Progenitor cell of endocrine pancreas (in vitro differentiated cells): ENCODE data around the gene DPP6. TPM values are rescaled to one million over a fixed set of nuclear protein-coding genes. Genes with fewer than 3 reads are reported as not detected.
"Not testable (repeated sequence)": the region's sequence is repeated elsewhere in the genome, so short reads cannot be mapped to it uniquely, and the experiment has no call there.

Experiments
- DNase-seq: peaks from one replicate; pipeline ENCODE4 v3.0.0; 2021; ENCODE audit warnings: low spot score; ENCODE audit not compliant: unreplicated experiment
- H3K27ac Mint-ChIP-seq: 2 replicates; pipeline ENCODE4 v1.8.0; 2021; ENCODE audit warnings: mild to moderate bottlenecking, moderate library complexity, mixed read lengths
- H3K27me3 Mint-ChIP-seq: 2 replicates; pipeline ENCODE4 v1.8.0; 2021; ENCODE audit warnings: mixed read lengths
- H3K36me3 Mint-ChIP-seq: 2 replicates; pipeline ENCODE4 v1.8.0; 2022; ENCODE audit warnings: mixed read lengths; ENCODE audit not compliant: insufficient read depth
- H3K4me1 Mint-ChIP-seq: 2 replicates; pipeline ENCODE4 v1.8.0; 2021; ENCODE audit warnings: low read depth, mixed read lengths
- H3K4me3 Mint-ChIP-seq: 2 replicates; pipeline ENCODE4 v1.8.0; 2021; ENCODE audit warnings: low read depth, mild to moderate bottlenecking, moderate library complexity, mixed read lengths
- H3K9me3 Mint-ChIP-seq: 2 replicates; pipeline ENCODE4 v1.8.0; 2021; ENCODE audit warnings: low read depth, mixed read lengths
- long read RNA-seq: library from polyadenylated mRNA; unstranded; transcript quantifications from one replicate; pipeline ENCODE4 v2.0.0, GENCODE V29; 2020
- total RNA-seq: library from RNA; stranded (reverse); gene quantifications from 2 replicates; pipeline ENCODE4 v1.2.1, GENCODE V29; 2021

DPP6 gene
- 13.1 and 13.4 TPM in 2 replicates for total RNA-seq
- long read RNA-seq, partial matches to known transcripts: 11 of 19 reads
- long read RNA-seq, other reads (novel, unspliced or antisense): 4 of 19 reads

GRCh38 chr7:154051643-154052529, at the start of gene DPP6:
TSS of gene DPP6 (plus strand) at chr7:154052398.
- Mint-ChIP-seq H3K4me3 (peak within 1 kb of the TSS; percentile 60), H3K27me3 (peaks cover 34% of the 10 kb centered on the region)
- not testable (repeated sequence) for H3K27ac Mint-ChIP-seq, DNase-seq, H3K36me3 Mint-ChIP-seq, H3K9me3 Mint-ChIP-seq, H3K4me1 Mint-ChIP-seq

GRCh38 chr7:154009423-154009911, 42.7 kb upstream of the DPP6 start:
- not testable (repeated sequence) for H3K4me3 Mint-ChIP-seq, H3K4me1 Mint-ChIP-seq, DNase-seq

GRCh38 chr7:154010726-154011568, 41.3 kb upstream of the DPP6 start:
- H3K36me3 Mint-ChIP-seq, H3K4me3 Mint-ChIP-seq, H3K27me3 Mint-ChIP-seq, H3K4me1 Mint-ChIP-seq, DNase-seq, H3K27ac Mint-ChIP-seq: not testable (repeated sequence)
- H3K9me3 Mint-ChIP-seq: peaks cover 25% of the 10 kb centered on the region

More at GRCh38 chr7:154009423-154009911, 42.7 kb upstream of the DPP6 start:
- peaks cover 14% of the 10 kb centered on the region for H3K9me3 Mint-ChIP-seq
- H3K36me3 Mint-ChIP-seq, H3K27me3 Mint-ChIP-seq, H3K27ac Mint-ChIP-seq: not testable (repeated sequence)

- peaks cover 31% of the 10 kb centered on the region for H3K9me3 Mint-ChIP-seq
- not testable (repeated sequence) for H3K4me3 Mint-ChIP-seq, DNase-seq, H3K36me3 Mint-ChIP-seq, H3K27me3 Mint-ChIP-seq, H3K4me1 Mint-ChIP-seq, H3K27ac Mint-ChIP-seq
These were observed 39.4 kb upstream of the DPP6 start for GRCh38 chr7:154012800-154013199.

GRCh38 chr7:154015636-154016035, 36.6 kb upstream of the DPP6 start:
- Mint-ChIP-seq H3K27ac (peak overlapping the region; percentile 31), H3K9me3 (peaks cover 34% of the 10 kb centered on the region)
- H3K4me1 Mint-ChIP-seq, H3K36me3 Mint-ChIP-seq, H3K4me3 Mint-ChIP-seq, DNase-seq, H3K27me3 Mint-ChIP-seq: not testable (repeated sequence)

- H3K4me1 Mint-ChIP-seq, H3K27me3 Mint-ChIP-seq, H3K36me3 Mint-ChIP-seq, H3K27ac Mint-ChIP-seq, H3K4me3 Mint-ChIP-seq, DNase-seq: not testable (repeated sequence)
- H3K9me3 Mint-ChIP-seq: peaks cover 38% of the 10 kb centered on the region
These were observed 33.8 kb upstream of the DPP6 start for GRCh38 chr7:154018354-154018753.

GRCh38 chr7:154027805-154028204, 24.4 kb upstream of the DPP6 start:
- H3K9me3 Mint-ChIP-seq: peaks cover 13% of the 10 kb centered on the region
- H3K36me3 Mint-ChIP-seq, H3K4me1 Mint-ChIP-seq, H3K27ac Mint-ChIP-seq, H3K27me3 Mint-ChIP-seq, DNase-seq, H3K4me3 Mint-ChIP-seq: not testable (repeated sequence)

- H3K27me3 Mint-ChIP-seq, H3K27ac Mint-ChIP-seq, DNase-seq, H3K4me1 Mint-ChIP-seq, H3K4me3 Mint-ChIP-seq, H3K36me3 Mint-ChIP-seq: not testable (repeated sequence)
- H3K9me3 Mint-ChIP-seq: peaks cover 23% of the 10 kb centered on the region
These were observed 21.6 kb upstream of the DPP6 start for GRCh38 chr7:154030476-154031080.

- not testable (repeated sequence) for H3K4me3 Mint-ChIP-seq, DNase-seq, H3K4me1 Mint-ChIP-seq, H3K36me3 Mint-ChIP-seq, H3K27ac Mint-ChIP-seq, H3K9me3 Mint-ChIP-seq
- peaks cover 13% of the 10 kb centered on the region for H3K27me3 Mint-ChIP-seq
These were observed 12.6 kb upstream of the DPP6 start for GRCh38 chr7:154039466-154040165.

- not testable (repeated sequence) for DNase-seq, H3K4me3 Mint-ChIP-seq, H3K4me1 Mint-ChIP-seq, H3K27ac Mint-ChIP-seq, H3K36me3 Mint-ChIP-seq, H3K9me3 Mint-ChIP-seq
- H3K27me3 Mint-ChIP-seq: peaks cover 30% of the 10 kb centered on the region
These were observed 1.8 kb upstream of the DPP6 start for GRCh38 chr7:154050394-154050793.

- H3K27ac Mint-ChIP-seq, H3K9me3 Mint-ChIP-seq, H3K4me1 Mint-ChIP-seq, DNase-seq, H3K36me3 Mint-ChIP-seq, H3K4me3 Mint-ChIP-seq: not testable (repeated sequence)
- H3K27me3 Mint-ChIP-seq: peaks cover 35% of the 10 kb centered on the region
These were observed 1.1 kb upstream of the DPP6 start for GRCh38 chr7:154051006-154051642.
